BJ (cell line): ENCODE results near the gene CETN1. TPM values are rescaled to one million over a fixed set of nuclear protein-coding genes. Genes with fewer than 3 reads are reported as not detected.

ENCODE experiments used
- CTCF ChIA-PET: fragments of 350-600 bp; formaldehyde crosslinking; extraction: SDS; loops from one replicate; lab custom pipeline; 2021; ENCODE audit warnings: antibody characterized with exemption, inconsistent platforms; lab: Yijun Ruan, JAX
- POLR2A ChIA-PET: fragments of 300-600 bp; sonication (Branson Sonifier 250); formaldehyde crosslinking; extraction: SDS; loops from one replicate; lab custom pipeline; 2021; ENCODE audit warnings: antibody characterized with exemption; lab: Charles Lee
- DNase-seq: peaks from one replicate; pipeline ENCODE4 v3.0.0-alpha.2; 2011; ENCODE audit warnings: low read depth
- H3K27me3 ChIP-seq: 2 replicates; pipeline ENCODE4 v1.6.0; 2011; ENCODE audit warnings: low read length; ENCODE audit not compliant: control insufficient read depth, insufficient read depth
- H3K36me3 ChIP-seq: 2 replicates; pipeline ENCODE4 v1.5.1; 2011; ENCODE audit warnings: low read length; ENCODE audit not compliant: control insufficient read depth, insufficient read depth
- H3K4me3 ChIP-seq: 2 replicates; pipeline ENCODE4 v1.5.1; 2011; ENCODE audit warnings: low read depth, mild to moderate bottlenecking, control low read depth, low read length
- polyA plus RNA-seq: library from polyadenylated mRNA; depleted of rRNA; stranded (reverse); fragments of >200 nt; gene quantifications from 2 replicates; pipeline ENCODE4 v1.2.3, GENCODE V29; 2011
- TF ChIP-seq, protein P1 (sequence below): IDR thresholded peaks from 2 replicates; pipeline ENCODE4 v1.5.1; 2011; ENCODE audit warnings: low read depth, mild to moderate bottlenecking, control low read depth, inconsistent platforms, low read length, moderate library complexity; ENCODE audit not compliant: insufficient read depth

CETN1 gene
- polyA plus RNA-seq, 1 experiment: not detected

DNA sequence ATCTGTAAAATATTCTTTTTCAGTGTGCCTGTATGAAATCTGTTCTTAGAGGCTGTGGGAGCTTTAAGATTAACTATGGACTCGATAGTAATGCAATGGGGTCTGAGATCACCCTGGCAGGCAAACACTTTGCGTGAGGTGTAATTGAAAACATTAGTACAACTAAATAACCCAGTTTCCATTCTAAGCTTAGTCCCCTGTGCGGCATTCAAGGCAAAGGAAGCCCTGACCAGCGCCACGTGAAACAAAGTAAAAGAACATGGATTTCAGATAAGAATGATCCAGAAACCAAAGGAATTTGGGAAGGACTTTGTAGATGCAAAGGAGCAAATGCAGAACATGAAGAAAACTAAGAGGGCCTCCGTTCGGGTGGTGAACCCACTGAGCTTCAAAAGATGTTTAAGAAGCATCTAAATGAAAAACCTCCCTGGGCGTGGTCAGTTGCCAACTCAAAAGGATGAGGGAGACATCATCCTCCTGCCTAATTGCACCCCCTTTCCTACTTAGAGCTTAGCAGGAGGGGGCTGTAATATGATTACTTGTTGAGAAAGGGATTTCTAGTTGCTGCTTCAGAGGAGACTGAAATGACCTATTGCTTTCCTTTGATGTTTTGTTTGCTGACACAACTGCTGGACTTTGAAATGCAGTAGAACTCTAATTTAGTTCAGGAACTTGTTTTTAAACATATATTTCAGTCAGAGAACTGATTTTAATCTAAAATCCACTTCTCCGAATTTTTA, 7.9 kb upstream of the CETN1 start:
- ChIA-PET POLR2A (no interaction called here), CTCF (interaction anchor here (0.7 to 3.4 kb wide), 5 partner anchors 8 to 172 kb away, joined by 3 to 11 read pairs (median 4); partner anchors contain the start of gene CETN1)
- TF ChIP-seq, protein P1, sequence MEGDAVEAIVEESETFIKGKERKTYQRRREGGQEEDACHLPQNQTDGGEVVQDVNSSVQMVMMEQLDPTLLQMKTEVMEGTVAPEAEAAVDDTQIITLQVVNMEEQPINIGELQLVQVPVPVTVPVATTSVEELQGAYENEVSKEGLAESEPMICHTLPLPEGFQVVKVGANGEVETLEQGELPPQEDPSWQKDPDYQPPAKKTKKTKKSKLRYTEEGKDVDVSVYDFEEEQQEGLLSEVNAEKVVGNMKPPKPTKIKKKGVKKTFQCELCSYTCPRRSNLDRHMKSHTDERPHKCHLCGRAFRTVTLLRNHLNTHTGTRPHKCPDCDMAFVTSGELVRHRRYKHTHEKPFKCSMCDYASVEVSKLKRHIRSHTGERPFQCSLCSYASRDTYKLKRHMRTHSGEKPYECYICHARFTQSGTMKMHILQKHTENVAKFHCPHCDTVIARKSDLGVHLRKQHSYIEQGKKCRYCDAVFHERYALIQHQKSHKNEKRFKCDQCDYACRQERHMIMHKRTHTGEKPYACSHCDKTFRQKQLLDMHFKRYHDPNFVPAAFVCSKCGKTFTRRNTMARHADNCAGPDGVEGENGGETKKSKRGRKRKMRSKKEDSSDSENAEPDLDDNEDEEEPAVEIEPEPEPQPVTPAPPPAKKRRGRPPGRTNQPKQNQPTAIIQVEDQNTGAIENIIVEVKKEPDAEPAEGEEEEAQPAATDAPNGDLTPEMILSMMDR: no peak
- DNase-seq: no peak
- Histone ChIP-seq H3K4me3 (no peak overlapping the region), H3K27me3 (peaks cover 8% of the 10 kb centered on the region), H3K36me3 (no peaks in the 10 kb centered on the region)

DNA sequence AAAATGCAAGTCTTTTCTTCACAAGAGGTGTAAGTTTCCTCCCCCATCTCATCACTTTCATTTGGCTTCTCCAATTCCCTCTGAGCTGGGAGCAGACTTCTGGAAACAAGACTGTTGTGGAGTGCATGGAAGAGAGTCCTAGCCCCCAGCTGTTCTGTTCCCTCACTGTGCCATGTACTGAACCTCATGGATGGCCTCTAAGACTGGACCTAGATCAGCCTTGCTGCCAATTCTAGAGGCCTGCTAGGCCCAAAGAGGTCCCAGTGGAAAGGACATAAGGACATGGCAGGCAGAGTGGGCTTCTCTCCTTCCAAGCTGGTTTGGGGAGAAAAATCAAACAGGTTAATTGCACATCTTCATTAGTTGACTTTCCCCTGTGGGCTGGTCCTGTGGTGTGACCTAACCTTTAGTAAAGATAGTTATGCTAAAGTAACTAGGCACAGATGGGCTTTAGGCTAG, 7.3 kb upstream of the CETN1 start:
- CTCF ChIA-PET: interaction anchor here (0.8 to 3.4 kb wide), 3 partner anchors 7 to 173 kb away, joined by 3 to 11 read pairs (median 5); partner anchors contain the start of gene CETN1
- POLR2A ChIA-PET: no interaction called here
- no peak for DNase-seq
- Histone ChIP-seq H3K27me3 (peaks cover 10% of the 10 kb centered on the region), H3K4me3 (no peak overlapping the region), H3K36me3 (no peaks in the 10 kb centered on the region)
- TF ChIP-seq, protein P1: no peak

DNA sequence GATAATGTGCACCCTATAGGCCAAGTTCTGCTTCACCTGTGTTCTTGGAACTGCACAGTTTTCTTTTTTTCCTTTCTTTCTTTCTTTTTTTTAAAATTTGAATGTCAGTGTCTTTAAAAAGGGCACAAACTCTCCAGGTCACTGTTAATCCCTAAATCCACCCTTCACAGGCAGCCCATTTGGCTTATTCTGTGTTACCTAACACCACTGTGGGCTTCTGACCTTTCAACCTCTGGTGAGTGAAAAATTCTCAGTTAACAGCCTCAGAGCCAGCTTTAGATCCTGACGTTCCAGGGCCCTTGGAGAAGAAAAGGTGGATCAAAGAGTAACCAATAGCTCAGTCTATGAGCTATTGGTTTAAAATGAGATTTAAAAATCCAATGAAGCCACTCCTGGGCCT, 6.8 kb upstream of the CETN1 start:
- POLR2A ChIA-PET: no interaction called here
- DNase-seq: no peak
- no peak overlapping the region for H3K4me3 ChIP-seq
- H3K27me3 ChIP-seq: peaks cover 9% of the 10 kb centered on the region
- TF ChIP-seq, protein P1: no peak
- CTCF ChIA-PET: interaction anchor here (0.8 kb wide), 1 partner anchor 173 kb away, joined by 3 read pairs; no protein-coding TSS in a partner anchor
- no peaks in the 10 kb centered on the region for H3K36me3 ChIP-seq

DNA sequence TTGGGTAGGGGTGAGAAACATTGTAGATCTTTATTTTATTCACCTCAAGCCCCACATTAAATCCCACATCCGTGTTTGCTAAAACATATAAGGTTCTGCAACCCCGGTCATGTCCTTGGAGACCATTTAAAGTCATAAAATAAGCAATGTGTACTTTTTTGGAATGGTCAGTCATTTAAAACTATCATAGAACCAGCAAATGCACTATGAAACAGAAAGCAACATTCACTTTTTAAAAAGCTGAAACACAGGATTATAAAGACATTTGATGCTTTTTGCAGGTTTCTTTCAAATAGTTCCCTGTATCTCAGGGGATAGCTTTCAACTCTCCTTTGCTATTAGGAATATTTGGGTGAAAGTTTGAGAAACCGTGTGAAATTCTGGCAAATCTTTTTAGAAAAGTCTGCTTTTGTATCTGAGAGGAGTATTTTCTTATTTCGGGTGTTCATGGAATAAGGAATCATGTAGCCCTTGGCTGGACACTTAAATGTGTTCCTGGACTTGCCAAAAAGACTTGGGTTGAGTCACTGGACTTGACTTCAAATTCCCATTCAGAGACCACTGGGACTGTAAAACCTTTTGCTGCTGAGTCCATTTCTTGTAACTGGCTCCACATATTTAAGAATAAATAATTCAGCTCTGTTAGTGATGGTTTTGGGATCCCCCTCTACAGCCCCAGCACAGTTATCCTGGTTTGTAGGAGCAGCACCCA, 5.9 kb upstream of the CETN1 start:
- Histone ChIP-seq H3K36me3 (no peaks in the 10 kb centered on the region), H3K27me3 (peaks cover 9% of the 10 kb centered on the region), H3K4me3 (no peak overlapping the region)
- TF ChIP-seq, protein P1: no peak
- CTCF ChIA-PET: no interaction called here
- DNase-seq: no peak
- POLR2A ChIA-PET: no interaction called here
